ENCODE data around the gene ACTG2. TPM values are rescaled to one million over a fixed set of nuclear protein-coding genes. Genes with fewer than 3 reads are reported as not detected.

ACTG2 gene
- total RNA-seq, 1 experiment from 2014 or later: 1.5 TPM

DNA sequence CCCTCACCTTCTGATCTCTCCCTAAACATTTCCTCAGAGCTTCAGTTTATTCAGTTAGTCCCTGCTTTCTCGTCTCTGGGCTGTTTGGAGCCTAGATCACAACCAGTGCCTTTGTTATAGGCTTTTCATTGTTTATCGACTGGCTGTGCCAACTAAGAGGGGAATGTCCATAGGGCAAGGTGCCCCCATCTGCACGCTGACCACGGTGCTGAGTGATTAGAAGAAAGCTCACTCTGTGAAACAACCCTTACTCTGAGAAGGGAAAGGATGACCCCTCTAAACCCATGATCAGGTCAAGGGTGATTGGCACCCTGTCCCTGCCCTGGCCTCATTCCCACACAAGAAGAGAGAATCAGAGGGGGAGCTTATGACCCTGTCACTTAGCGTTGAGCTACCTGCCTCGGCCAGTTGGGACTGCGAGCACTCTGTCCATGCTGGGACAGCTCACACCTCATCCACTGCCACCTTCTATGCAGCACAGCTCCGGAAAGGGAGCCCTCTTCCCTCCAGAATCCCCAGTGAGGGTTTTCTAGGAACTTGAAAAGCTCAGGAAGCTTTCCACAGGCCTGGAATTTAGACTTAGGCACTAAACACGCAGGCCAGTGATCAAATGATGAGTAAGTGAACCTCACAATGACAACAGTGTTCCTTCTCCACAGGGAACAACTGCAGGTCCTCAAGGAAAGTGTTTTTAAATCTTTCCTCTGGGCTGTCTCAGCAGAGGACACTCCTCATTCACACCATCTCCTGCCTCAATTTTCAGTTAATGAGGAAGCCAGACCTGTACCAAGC, 2.3 kb upstream of the ACTG2 start:
- no peak overlapping the region for H2AK5ac ChIP-seq (ENCODE audit: insufficient read length, low read length)
- no peak overlapping the region for H3K27ac ChIP-seq (ENCODE audit: insufficient read length, low read depth, low read length)
- no peak overlapping the region for H2AFZ ChIP-seq (ENCODE audit: low read length)
- H4K20me1 ChIP-seq (ENCODE audit: control insufficient read depth, insufficient read depth, insufficient read length): no peaks in the 10 kb centered on the region
- Mint-ChIP-seq H3K4me3 (no peak overlapping the region), H3K36me3 (ENCODE audit: insufficient read depth in 1 of 3, low read depth in 3 of 3) (no peaks in the 10 kb centered on the region), H3K9me3 (no peaks in the 10 kb centered on the region), H3K27ac (no peak overlapping the region), H3K4me1 (peaks cover 8 to 11% of the 10 kb centered on the region in 2 experiments), H3K27me3 (ENCODE audit: low read depth) (peaks cover 2% of the 10 kb centered on the region; the same call in 1 of the 2 replicates)
- no peak overlapping the region for H2BK20ac ChIP-seq (ENCODE audit: low read depth, low read length, poor library complexity, severe bottlenecking)
- H3K4me2 ChIP-seq (ENCODE audit: insufficient read depth, insufficient read length, low read length): no peak overlapping the region
- H3K4me1 ChIP-seq (ENCODE audit: insufficient read depth, low read length): no peaks in the 10 kb centered on the region
- H2BK5ac ChIP-seq (ENCODE audit: insufficient read length, low read length): no peak overlapping the region
- H3T11ph ChIP-seq (ENCODE audit: low read length): no peak overlapping the region
- H2BK120ac ChIP-seq (ENCODE audit: low read depth, low read length, poor library complexity, severe bottlenecking): no peak overlapping the region
- no peaks in the 10 kb centered on the region for H3K79me1 ChIP-seq (ENCODE audit: insufficient read depth, low read depth, low read length, poor library complexity, severe bottlenecking)
- no peak overlapping the region for H3K4ac ChIP-seq (ENCODE audit: low read depth, low read length)
- no peak overlapping the region for H4K5ac ChIP-seq (ENCODE audit: insufficient read length, low read depth, low read length)
- H3K14ac ChIP-seq (ENCODE audit: insufficient read depth, low read length): no peak overlapping the region
- no peak overlapping the region for H2BK15ac ChIP-seq (ENCODE audit: low read depth, low read length)
- no peak overlapping the region for H3K56ac ChIP-seq (ENCODE audit: insufficient read length, low read depth, low read length)
- H2BK12ac ChIP-seq (ENCODE audit: insufficient read length, low read depth, low read length): no peak overlapping the region
- H4K91ac ChIP-seq (ENCODE audit: insufficient read length, low read depth, low read length): no peak overlapping the region
- no peak overlapping the region for H3K18ac ChIP-seq (ENCODE audit: insufficient read length, low read depth, low read length)
- TF ChIP-seq, protein P1, sequence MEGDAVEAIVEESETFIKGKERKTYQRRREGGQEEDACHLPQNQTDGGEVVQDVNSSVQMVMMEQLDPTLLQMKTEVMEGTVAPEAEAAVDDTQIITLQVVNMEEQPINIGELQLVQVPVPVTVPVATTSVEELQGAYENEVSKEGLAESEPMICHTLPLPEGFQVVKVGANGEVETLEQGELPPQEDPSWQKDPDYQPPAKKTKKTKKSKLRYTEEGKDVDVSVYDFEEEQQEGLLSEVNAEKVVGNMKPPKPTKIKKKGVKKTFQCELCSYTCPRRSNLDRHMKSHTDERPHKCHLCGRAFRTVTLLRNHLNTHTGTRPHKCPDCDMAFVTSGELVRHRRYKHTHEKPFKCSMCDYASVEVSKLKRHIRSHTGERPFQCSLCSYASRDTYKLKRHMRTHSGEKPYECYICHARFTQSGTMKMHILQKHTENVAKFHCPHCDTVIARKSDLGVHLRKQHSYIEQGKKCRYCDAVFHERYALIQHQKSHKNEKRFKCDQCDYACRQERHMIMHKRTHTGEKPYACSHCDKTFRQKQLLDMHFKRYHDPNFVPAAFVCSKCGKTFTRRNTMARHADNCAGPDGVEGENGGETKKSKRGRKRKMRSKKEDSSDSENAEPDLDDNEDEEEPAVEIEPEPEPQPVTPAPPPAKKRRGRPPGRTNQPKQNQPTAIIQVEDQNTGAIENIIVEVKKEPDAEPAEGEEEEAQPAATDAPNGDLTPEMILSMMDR (conservative IDR thresholded peaks at IDR 0.05): no peak
- no peak overlapping the region for H4K8ac ChIP-seq (replicated peaks; ENCODE audit: insufficient read length, low read depth, low read length)
- H3K9me3 ChIP-seq (ENCODE audit: control insufficient read depth, low read depth, low read length): no peaks in the 10 kb centered on the region
- H3K27me3 ChIP-seq (ENCODE audit: insufficient read depth, low read length): no peaks in the 10 kb centered on the region
- DNase-seq: no peak
- no CpG with 5 or more reads among the region's 9 CpGs for WGBS (ENCODE audit: extremely low coverage, insufficient read length, low lambda C conversion rate)
- no peaks in the 10 kb centered on the region for H3K23me2 ChIP-seq (ENCODE audit: insufficient read length, low read depth, low read length, poor library complexity, severe bottlenecking)
- no peak overlapping the region for H3K9ac ChIP-seq (ENCODE audit: extremely low read depth, insufficient read length, low read length)
- H3K79me2 ChIP-seq (ENCODE audit: insufficient read depth, low read length): no peaks in the 10 kb centered on the region
- no peak overlapping the region for H3K23ac ChIP-seq (ENCODE audit: insufficient read length, low read depth, low read length)

All from H9 (cell line).